HG02759 (cell line): ENCODE measurements around the gene MINAR1.

Experiments used
- ATAC-seq: cut with Tn5 transposase; IDR thresholded peaks from one replicate; pipeline ENCODE4 v1.9.1; 2021; ENCODE audit warnings: mild to moderate bottlenecking, moderate library complexity; ENCODE audit not compliant: unreplicated experiment

Gene MINAR1

DNA sequence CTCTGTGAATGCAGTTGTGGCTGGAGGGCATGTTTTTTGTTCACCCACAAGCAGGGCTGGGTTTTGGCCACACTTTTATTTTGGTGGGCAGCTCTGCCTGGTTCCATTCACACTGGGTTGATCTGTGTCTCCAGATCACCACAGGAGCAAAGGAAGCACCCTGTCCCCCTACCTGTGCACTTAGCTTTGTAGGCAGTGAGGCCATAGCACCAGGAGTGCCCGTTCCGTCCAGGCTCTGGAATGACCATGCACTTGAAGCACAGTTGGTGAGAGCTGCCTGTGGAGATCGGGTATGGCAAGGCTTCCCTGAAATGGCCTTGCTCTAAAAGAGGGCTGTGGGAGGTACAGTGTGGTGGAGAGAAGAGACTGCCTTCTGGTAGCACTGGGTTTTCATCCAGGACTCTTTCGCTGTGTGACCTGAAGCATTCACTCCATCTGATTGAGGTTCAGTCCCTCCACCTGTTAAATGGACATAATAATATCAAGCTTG is 31.7 kb downstream of the MINAR1 start:
- no peak for ATAC-seq

DNA sequence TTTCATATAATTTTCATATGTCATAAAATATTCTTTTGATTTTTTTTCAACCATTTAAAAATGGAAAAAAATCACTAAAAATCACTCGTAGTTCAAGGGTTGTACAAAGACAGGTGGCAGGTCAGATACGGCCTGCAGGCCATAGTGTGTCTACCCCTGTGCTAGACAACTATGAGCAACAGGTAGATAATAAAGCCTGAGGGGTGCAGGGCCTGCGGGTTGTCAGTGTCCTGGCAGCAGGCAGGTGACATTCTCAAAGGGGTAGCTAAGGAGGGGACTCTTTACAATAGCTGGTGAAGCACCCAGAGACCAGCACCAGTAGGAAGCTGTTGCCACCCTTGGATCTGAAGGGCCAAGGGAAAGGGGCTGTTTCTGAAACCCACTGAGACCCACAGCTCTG is 34.4 kb downstream of the MINAR1 start:
- no peak for ATAC-seq

DNA sequence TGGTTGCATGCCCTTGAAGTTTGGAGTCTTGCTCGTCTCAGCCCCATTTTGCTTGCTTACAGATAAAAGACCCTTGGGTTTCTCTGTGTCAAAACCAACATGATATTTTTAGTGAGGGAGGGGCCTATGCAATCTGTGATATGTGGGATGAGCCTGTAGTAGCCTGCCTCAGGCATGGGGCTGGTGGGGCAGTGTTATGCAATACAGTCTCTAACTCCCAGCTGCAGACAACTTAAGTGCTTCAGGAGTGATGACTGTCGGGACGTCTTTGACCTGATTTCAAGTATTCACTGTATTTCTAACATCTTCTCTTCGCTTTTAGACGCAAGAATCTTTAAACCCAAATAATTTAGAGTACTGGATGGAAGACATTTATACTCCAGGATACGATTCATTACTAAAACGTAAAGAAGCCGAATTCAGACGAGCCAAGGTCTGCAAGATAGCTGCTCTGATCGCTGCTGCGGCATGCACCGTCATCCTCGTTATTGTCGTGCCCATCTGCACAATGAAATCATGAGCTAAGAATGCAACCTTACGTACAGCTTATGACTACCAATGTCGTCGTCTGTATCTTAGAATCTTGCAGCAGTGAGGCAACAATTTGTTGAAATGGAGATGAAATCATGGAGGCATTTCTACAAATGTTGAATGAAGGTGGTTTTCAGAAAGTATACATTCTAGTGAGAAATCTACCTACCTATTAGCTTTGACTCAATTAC is 35.9 kb downstream of the MINAR1 start:
- ATAC-seq, result no peak

DNA sequence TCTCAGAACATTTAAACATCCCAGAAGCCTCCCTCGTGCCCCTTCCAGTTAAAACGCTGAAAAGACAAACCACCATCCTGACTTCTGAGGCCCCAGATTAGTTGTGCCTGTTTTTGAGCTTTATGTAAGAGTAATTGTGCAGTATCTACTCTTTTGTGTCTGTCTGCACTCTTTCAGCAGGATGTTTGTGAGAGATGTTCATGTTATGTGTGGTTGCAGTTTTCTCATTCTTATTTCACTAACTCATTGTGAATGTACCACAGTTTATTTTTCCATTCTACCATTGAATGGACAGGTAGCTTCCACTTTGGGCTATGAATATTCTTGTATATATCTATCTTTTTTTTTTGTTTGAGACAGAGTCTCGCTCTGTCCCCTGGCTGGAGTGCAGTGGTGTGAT is 40.3 kb downstream of the MINAR1 start:
- no peak for ATAC-seq

DNA sequence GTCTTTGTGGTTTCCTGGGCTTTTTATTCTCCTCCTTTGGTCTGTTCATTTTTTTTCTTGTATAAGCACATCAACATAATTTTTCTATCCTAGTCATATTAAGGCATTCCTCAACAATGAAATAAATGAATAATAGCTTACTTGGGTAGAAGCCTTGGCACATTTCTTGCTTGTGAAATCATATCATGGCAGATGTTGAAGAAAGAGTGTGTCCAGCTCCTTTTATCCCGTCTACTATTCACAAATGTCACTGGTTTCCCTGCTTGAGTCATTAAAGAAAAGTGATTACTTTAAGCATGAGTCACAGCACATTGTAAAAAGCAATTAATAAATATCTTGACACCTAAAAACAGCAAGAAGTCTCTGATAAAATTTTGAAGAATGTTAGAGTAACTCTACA is 42.1 kb downstream of the MINAR1 start:
- ATAC-seq, result no peak

DNA sequence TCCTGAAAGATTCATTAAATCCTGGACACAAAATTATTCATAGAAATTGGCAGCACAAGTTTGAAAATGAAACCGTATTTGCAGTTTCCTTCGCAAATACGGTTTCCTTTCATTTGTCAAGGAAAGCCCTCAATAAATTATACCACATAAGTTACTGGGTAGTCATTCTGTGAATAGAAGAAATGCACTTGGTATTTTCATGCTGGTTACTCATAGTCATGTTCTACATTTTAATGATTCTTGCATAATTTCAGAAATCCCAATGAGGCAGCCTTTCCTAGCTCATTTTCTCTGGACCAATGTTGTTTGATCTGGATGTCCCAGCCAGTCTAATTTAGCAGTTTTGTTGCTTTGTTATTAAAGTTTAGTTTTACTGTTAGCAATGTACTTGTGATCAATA is 43.2 kb downstream of the MINAR1 start:
- ATAC-seq, result no peak

DNA sequence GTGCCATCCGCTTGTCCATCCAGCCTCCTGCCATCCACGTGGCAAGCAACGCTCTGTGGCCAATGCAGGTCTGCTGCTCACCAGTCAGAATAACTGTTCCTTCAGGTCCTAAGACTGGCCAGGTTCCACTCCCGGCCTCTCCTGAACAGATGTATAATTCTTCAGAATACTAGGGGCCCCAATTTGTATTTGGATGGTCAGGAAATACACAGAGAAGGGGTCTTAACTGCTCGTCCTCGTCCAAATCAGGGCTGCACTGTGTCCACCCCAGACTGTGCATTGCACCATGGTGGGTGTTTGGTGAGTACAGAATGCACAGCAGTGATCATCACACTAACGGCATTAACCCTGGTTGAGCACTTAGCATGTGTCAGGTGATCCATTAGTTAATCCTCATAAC is 46.0 kb downstream of the MINAR1 start:
- no peak for ATAC-seq

DNA sequence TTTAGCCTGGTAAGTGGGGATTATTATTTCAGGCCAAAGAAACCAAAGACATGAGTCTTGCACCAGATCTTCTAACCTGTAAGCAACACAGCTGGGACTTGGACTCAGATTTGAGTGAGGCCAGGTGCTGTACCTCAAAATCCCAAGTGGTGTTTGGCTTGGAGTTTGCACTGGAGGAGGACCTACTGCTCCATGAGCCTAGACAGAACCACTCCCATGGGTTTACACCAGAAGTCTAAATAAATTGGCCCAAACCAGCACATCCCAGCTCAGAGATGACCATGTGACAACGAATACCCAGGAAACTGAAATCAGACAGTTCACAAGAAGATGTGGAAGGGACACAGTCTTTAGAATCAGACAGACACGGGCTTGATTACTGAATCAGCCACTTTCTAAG is 47.5 kb downstream of the MINAR1 start:
- no peak for ATAC-seq

DNA sequence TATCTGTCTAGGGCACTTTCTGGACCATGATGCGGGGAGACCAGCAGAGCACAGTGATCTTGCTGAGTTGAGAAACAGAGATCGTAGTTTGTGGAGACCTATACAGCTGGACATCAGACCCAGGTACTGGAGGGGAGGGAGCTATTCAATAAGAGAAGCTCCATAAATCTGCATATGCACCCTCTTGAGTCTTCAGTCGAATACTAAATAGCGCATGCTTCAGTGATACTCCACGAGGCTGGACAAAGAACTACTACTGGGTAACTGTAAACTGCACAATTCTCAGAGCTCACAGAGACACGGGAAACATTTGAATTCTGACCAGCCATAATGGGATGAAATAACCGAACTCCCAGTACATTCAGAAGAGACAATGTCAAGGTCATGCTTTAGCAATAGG is 49.7 kb downstream of the MINAR1 start:
- no peak for ATAC-seq
